Kidney (tissue), 14 donors: ENCODE results near the gene VPS8. TPM values are rescaled to one million over a fixed set of nuclear protein-coding genes. Genes with fewer than 3 reads are reported as not detected.

Experiments used
- DNase-seq, 5 donors: peaks; one replicate each; pipeline ENCODE4 v3.0.0-alpha.2; 2013 to 2020
- FAIRE-seq: peaks from 2 replicates; lab custom pipeline; 2012; peaks lifted over from hg19 to GRCh38; lab: Jason Lieb, UNC
- H3K27ac ChIP-seq, 2 donors: one replicate each; pipeline ENCODE4 v1.7.0; 2013; ENCODE audit warnings: low read depth in 2 of 2, low read length in 2 of 2, inconsistent platforms in 1 of 2
- H3K27me3 ChIP-seq: one replicate; pipeline ENCODE4 v1.7.1; 2013; ENCODE audit warnings: low read length, inconsistent platforms; ENCODE audit not compliant: control insufficient read depth, insufficient read depth
- H3K36me3 ChIP-seq, 3 donors: one replicate each; pipeline versions ENCODE4 v1.7.0 to v1.7.1; 2013; ENCODE audit warnings: low read length in 3 of 3, control low read depth in 1 of 3, inconsistent platforms in 1 of 3; ENCODE audit not compliant: insufficient read depth in 3 of 3, control insufficient read depth in 2 of 3
- H3K4me1 ChIP-seq, 3 donors: one replicate each; pipeline versions ENCODE4 v1.7.0 to v1.7.1; 2013; ENCODE audit warnings: low read length in 3 of 3, inconsistent platforms in 1 of 3, low read depth in 1 of 3; ENCODE audit not compliant: control insufficient read depth in 2 of 3, insufficient read depth in 2 of 3
- H3K4me3 ChIP-seq, 3 donors: one replicate each; pipeline versions ENCODE4 v1.7.0 to v1.8.1; 2013; ENCODE audit warnings: low read length in 3 of 3, control low read depth in 1 of 3, inconsistent platforms in 1 of 3
- H3K9ac ChIP-seq, 3 donors: one replicate each; pipeline versions ENCODE4 v1.7.0 to v1.7.1; 2013; ENCODE audit warnings: low read length in 3 of 3, control low read depth in 1 of 3, inconsistent platforms in 1 of 3
- H3K9me3 ChIP-seq, 3 donors: one replicate each; pipeline versions ENCODE4 v1.7.0 to v1.7.1; 2013; ENCODE audit warnings: low read length in 3 of 3, control low read depth in 1 of 3, inconsistent platforms in 1 of 3; ENCODE audit not compliant: control insufficient read depth in 2 of 3, insufficient read depth in 1 of 3
- intact Hi-C: fragments of 100-400 bp; cut with DNase I; formaldehyde crosslinking; loops from one replicate; pipeline ENCODE4 v1.11.1; 2022
- polyA plus RNA-seq: library from polyadenylated mRNA; stranded (reverse); fragments of 350-450 nt; fragmentation: Illumina TruSeq; extraction: RNeasy Lipid Tissue Mini Kit (QIAGEN cat#74804); gene quantifications from one replicate; pipeline ENCODE4 v1.2.3, GENCODE V29; 2014; ENCODE audit warnings: low read depth, low replicate concordance; ENCODE audit not compliant: insufficient read depth
- total RNA-seq: library from RNA; stranded (reverse); fragmentation: NEBNext Ultra II Directional; extraction: Animal tissue kit (Norgen Biotek cat#: 25700); gene quantifications from one replicate; pipeline ENCODE4 v1.2.1, GENCODE V29; 2021
- TF ChIP-seq, protein P1 (sequence below): IDR thresholded peaks from 3 replicates; pipeline ENCODE4 v1.5.1; 2012; ENCODE audit warnings: mild to moderate bottlenecking, moderate library complexity, borderline replicate concordance; ENCODE audit not compliant: insufficient read depth; ENCODE audit errors: extremely low read depth
- donor health status: control.
- donor health status: control.
- donor health status: control.
- donor health status: control.
- donor health status: control.
- donor health status: DM: yes; HTN: yes; CAD: no.
- donor health status: Normal renal cell carcinoma (clear cell type).

VPS8 gene
- total and polyA plus RNA-seq, 2 donors from 2014 or later, result 10.8 to 55.0 TPM

- H3K4me3 ChIP-seq, result no peak overlapping the region
- H3K27ac ChIP-seq, result no peak overlapping the region
- TF ChIP-seq, protein P1, sequence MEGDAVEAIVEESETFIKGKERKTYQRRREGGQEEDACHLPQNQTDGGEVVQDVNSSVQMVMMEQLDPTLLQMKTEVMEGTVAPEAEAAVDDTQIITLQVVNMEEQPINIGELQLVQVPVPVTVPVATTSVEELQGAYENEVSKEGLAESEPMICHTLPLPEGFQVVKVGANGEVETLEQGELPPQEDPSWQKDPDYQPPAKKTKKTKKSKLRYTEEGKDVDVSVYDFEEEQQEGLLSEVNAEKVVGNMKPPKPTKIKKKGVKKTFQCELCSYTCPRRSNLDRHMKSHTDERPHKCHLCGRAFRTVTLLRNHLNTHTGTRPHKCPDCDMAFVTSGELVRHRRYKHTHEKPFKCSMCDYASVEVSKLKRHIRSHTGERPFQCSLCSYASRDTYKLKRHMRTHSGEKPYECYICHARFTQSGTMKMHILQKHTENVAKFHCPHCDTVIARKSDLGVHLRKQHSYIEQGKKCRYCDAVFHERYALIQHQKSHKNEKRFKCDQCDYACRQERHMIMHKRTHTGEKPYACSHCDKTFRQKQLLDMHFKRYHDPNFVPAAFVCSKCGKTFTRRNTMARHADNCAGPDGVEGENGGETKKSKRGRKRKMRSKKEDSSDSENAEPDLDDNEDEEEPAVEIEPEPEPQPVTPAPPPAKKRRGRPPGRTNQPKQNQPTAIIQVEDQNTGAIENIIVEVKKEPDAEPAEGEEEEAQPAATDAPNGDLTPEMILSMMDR, result no peak
- no peaks in the 10 kb centered on the region for H3K4me1 ChIP-seq
- H3K9ac ChIP-seq, result no peak overlapping the region
- H3K9me3 ChIP-seq, result no peaks in the 10 kb centered on the region
- intact Hi-C loops, result no loop called here
- no peak for FAIRE-seq
- H3K27me3 ChIP-seq, result no peaks in the 10 kb centered on the region
- H3K36me3 ChIP-seq, result no peaks in the 10 kb centered on the region
- DNase-seq, result no peak
Observed at GRCh38 chr3:184884359-184885017, 72.5 kb downstream of the VPS8 start.

DNA sequence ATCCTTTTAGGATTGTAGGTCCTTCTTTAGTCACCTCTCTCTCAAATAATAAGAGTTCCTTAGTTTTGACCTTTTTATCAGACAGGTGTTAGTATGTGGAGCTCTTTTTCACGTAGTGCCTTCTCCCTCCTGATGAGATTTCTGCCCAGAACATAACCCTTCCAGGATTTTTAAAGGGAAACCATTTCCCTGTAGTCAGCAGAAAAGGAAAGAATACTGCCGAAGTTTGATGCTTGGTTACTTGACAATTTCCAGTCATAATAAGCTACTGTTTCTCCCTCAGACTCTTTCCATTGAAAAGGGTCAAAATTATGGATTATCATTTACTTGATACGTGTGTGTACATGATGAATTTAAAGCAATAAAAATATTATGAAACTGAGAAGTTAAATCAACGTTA, 73.1 kb downstream of the VPS8 start:
- no peak for DNase-seq
- Histone ChIP-seq H3K27ac (no peak overlapping the region), H3K4me1 (no peaks in the 10 kb centered on the region), H3K27me3 (no peaks in the 10 kb centered on the region), H3K4me3 (no peak overlapping the region), H3K9ac (no peak overlapping the region), H3K9me3 (no peaks in the 10 kb centered on the region), H3K36me3 (no peaks in the 10 kb centered on the region)
- no peak for FAIRE-seq
- TF ChIP-seq, protein P1, result no peak
- intact Hi-C loops, result no loop called here

DNA sequence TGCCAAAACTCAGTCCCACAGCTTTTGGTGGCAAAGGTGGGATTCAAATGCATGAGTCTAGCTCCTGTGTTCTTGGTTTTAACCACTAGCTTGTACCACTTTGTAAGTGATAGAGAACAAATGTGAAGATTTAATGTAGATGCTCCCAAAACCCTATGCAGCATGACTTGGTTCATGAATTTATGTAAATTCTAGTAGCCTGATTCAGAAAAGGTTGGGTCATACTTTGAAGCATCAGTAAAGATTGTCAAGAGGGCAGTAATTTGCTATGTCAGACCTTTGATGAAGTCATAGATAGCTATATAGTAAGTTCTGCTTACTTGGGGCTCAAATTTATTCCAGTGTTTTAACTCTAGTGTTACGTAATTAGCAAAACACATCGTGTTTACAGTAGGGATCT, 75.6 kb downstream of the VPS8 start:
- FAIRE-seq (no peak), DNase-seq (no peak)
- no peak overlapping the region for H3K4me3 ChIP-seq
- TF ChIP-seq, protein P1, result no peak
- no peaks in the 10 kb centered on the region for H3K4me1 ChIP-seq
- no peaks in the 10 kb centered on the region for H3K27me3 ChIP-seq
- intact Hi-C loops, result no loop called here
- H3K9me3 ChIP-seq, result no peaks in the 10 kb centered on the region
- no peak overlapping the region for H3K9ac ChIP-seq
- no peaks in the 10 kb centered on the region for H3K36me3 ChIP-seq
- no peak overlapping the region for H3K27ac ChIP-seq
